Ishikawa (cell line): ENCODE results near the gene SLC5A2.

Experiments
- CEBPB ChIP-seq: IDR thresholded peaks from 2 replicates; pipeline ENCODE4 v1.6.1; 2012
- CREB1 ChIP-seq: IDR thresholded peaks from 2 replicates; pipeline ENCODE4 v1.6.1; 2012; ENCODE audit warnings: low read depth
- EGR1 ChIP-seq: IDR thresholded peaks from 2 replicates; pipeline ENCODE4 v1.6.1; 2012
- EP300 ChIP-seq: IDR thresholded peaks from 2 replicates; pipeline ENCODE4 v1.6.1; 2012; ENCODE audit warnings: borderline replicate concordance
- FOXM1 ChIP-seq: IDR thresholded peaks from 2 replicates; pipeline ENCODE4 v1.6.1; 2012; ENCODE audit warnings: low read depth, borderline replicate concordance
- MAX ChIP-seq: IDR thresholded peaks from 2 replicates; pipeline ENCODE4 v1.6.1; 2012
- NFIC ChIP-seq: IDR thresholded peaks from 2 replicates; pipeline ENCODE4 v1.6.1; 2012
- RAD21 ChIP-seq: IDR thresholded peaks from 2 replicates; pipeline ENCODE4 v1.6.1; 2012; ENCODE audit warnings: low read depth
- REST ChIP-seq: IDR thresholded peaks from 2 replicates; pipeline ENCODE4 v1.6.1; 2012; ENCODE audit warnings: low read depth, mild to moderate bottlenecking
- TAF1 ChIP-seq: IDR thresholded peaks from 2 replicates; pipeline ENCODE4 v1.6.1; 2012; ENCODE audit warnings: low read depth, mild to moderate bottlenecking
- TCF12 ChIP-seq: IDR thresholded peaks from 2 replicates; pipeline ENCODE4 v1.6.1; 2012; ENCODE audit warnings: low read depth
- TEAD4 ChIP-seq: IDR thresholded peaks from 2 replicates; pipeline ENCODE4 v1.6.1; 2012
- USF1 ChIP-seq: IDR thresholded peaks from 2 replicates; pipeline ENCODE4 v1.6.1; 2012
- YY1 ChIP-seq: IDR thresholded peaks from 2 replicates; pipeline ENCODE4 v1.6.1; 2012; ENCODE audit warnings: low read depth
- ZBTB7A ChIP-seq: IDR thresholded peaks from 2 replicates; pipeline ENCODE4 v1.6.1; 2012; ENCODE audit warnings: low read depth

Gene SLC5A2

GRCh38 chr16:31531096-31531495 is 48.2 kb downstream of the SLC5A2 start:
- no peak for TF ChIP-seq TAF1
- no peak for TF ChIP-seq FOXM1
- TF ChIP-seq CEBPB, result no peak
- no peak for TF ChIP-seq ZBTB7A
- TF ChIP-seq TEAD4, result no peak
- TF ChIP-seq NFIC, result no peak
- no peak for TF ChIP-seq EGR1
- no peak for TF ChIP-seq REST
- TF ChIP-seq CREB1, result no peak
- no peak for TF ChIP-seq TCF12

- TF ChIP-seq YY1 (no peak), NFIC (no peak), TAF1 (no peak), CREB1 (no peak), ZBTB7A (no peak), MAX (no peak), USF1 (no peak), RAD21 (no peak), CEBPB (no peak), REST (no peak), FOXM1 (no peak), TCF12 (no peak), EP300 (no peak), TEAD4 (no peak), EGR1 (no peak)
These were observed 49.2 kb downstream of the SLC5A2 start for GRCh38 chr16:31532120-31532519.

- TF ChIP-seq FOXM1, result no peak
- no peak for TF ChIP-seq TAF1
- no peak for TF ChIP-seq YY1
- TF ChIP-seq TEAD4, result no peak
- TF ChIP-seq MAX, result no peak
- TF ChIP-seq RAD21, result no peak
- no peak for TF ChIP-seq ZBTB7A
- no peak for TF ChIP-seq EP300
- no peak for TF ChIP-seq NFIC
- no peak for TF ChIP-seq EGR1
- no peak for TF ChIP-seq TCF12
These were observed 50.0 kb downstream of the SLC5A2 start for GRCh38 chr16:31532896-31533295.

GRCh38 chr16:31535737-31536136 is 52.8 kb downstream of the SLC5A2 start:
- TF ChIP-seq EP300, result no peak
- no peak for TF ChIP-seq TEAD4
- no peak for TF ChIP-seq REST
- no peak for TF ChIP-seq CEBPB
- no peak for TF ChIP-seq MAX
- TF ChIP-seq ZBTB7A, result no peak
- TF ChIP-seq NFIC, result no peak

GRCh38 chr16:31536804-31537361 is 54.0 kb downstream of the SLC5A2 start:
- TF ChIP-seq CEBPB, result no peak
- TF ChIP-seq REST, result no peak
- no peak for TF ChIP-seq FOXM1
- no peak for TF ChIP-seq TAF1
- TF ChIP-seq RAD21, result no peak
- no peak for TF ChIP-seq USF1
- no peak for TF ChIP-seq YY1
- TF ChIP-seq TEAD4, result no peak
- TF ChIP-seq TCF12, result no peak
- TF ChIP-seq EGR1, result no peak
- no peak for TF ChIP-seq ZBTB7A
- TF ChIP-seq CREB1, result no peak
- TF ChIP-seq NFIC, result no peak
- no peak for TF ChIP-seq MAX
- no peak for TF ChIP-seq EP300
